AG04450 (cell line): ENCODE measurements around the gene SOWAHC. TPM values are rescaled to one million over a fixed set of nuclear protein-coding genes. Genes with fewer than 3 reads are reported as not detected.

Experiments
- CTCF ChIA-PET: fragments of 300-600, 350-600 bp; formaldehyde crosslinking; extraction: SDS; loops from one replicate; lab custom pipeline; 2022; ENCODE audit warnings: antibody characterized with exemption, inconsistent platforms; lab: Charles Lee
- POLR2A ChIA-PET: fragments of 350-600 bp; formaldehyde crosslinking; extraction: SDS; loops from one replicate; lab custom pipeline; 2021; ENCODE audit warnings: antibody characterized with exemption, inconsistent platforms; lab: Yijun Ruan, JAX
- DNase-seq: peaks from one replicate; pipeline ENCODE4 v3.0.0-alpha.2; 2011; ENCODE audit warnings: low read depth, low spot score
- H3K27ac ChIP-seq: one replicate; pipeline ENCODE4 v1.5.1; 2012; ENCODE audit warnings: low read depth, low read length, control low read depth
- H3K27me3 ChIP-seq: one replicate; pipeline ENCODE4 v1.6.0; 2012; ENCODE audit warnings: low read length; ENCODE audit not compliant: control insufficient read depth, insufficient read depth
- H3K4me3 ChIP-seq: 2 replicates; pipeline ENCODE4 v1.5.1; 2011; ENCODE audit warnings: mild to moderate bottlenecking, low read depth, low read length, control low read depth
- H3K9me3 ChIP-seq: 2 replicates; pipeline ENCODE4 v1.5.1; 2012; ENCODE audit warnings: low read length; ENCODE audit not compliant: control insufficient read depth, insufficient read depth
- CTCF ChIP-seq: IDR thresholded peaks from 2 replicates; pipeline ENCODE4 v1.5.1; 2011; ENCODE audit warnings: low read depth, low read length, control low read depth, inconsistent platforms
- polyA plus RNA-seq: library from polyadenylated mRNA; depleted of rRNA; stranded (reverse); fragments of >200 nt; gene quantifications from 2 replicates; pipeline ENCODE4 v1.2.3, GENCODE V29; 2011

The SOWAHC gene
- polyA plus RNA-seq, 1 experiment: 4.6 TPM

GRCh38 chr2:109611467-109612095 is 2.6 kb upstream of the SOWAHC start:
- POLR2A ChIA-PET: no interaction called here
- peak overlapping the region; percentile 27 for H3K4me3 ChIP-seq
- CTCF ChIA-PET: interaction anchor here (1.9 kb wide), 1 partner anchor 65 kb away, joined by 5 read pairs; no protein-coding TSS in a partner anchor

GRCh38 chr2:109613081-109613921 is 863 bp upstream of the SOWAHC start:
- Histone ChIP-seq H3K9me3 (peaks cover 5% of the 10 kb centered on the region; the same call in 1 of the 2 replicates), H3K27ac (peak overlapping the region; percentile 79), H3K4me3 (peak overlapping the region; percentile 80), H3K27me3 (no peaks in the 10 kb centered on the region)
- TF ChIP-seq CTCF: no peak
- ChIA-PET POLR2A (interaction anchor here (0.6 to 2.9 kb wide), 7 partner anchors 9 to 428 kb away, joined by 3 to 13 read pairs (median 4); no protein-coding TSS in a partner anchor), CTCF (interaction anchor here (1.9 to 2.9 kb wide), 3 partner anchors 67 to 123 kb away, joined by 5 to 9 read pairs (median 8); no protein-coding TSS in a partner anchor)
- DNase-seq: no peak

More at GRCh38 chr2:109611467-109612095, 2.6 kb upstream of the SOWAHC start:
- peak overlapping the region; percentile 32 for H3K27ac ChIP-seq
- H3K27me3 ChIP-seq: no peaks in the 10 kb centered on the region
- H3K9me3 ChIP-seq: peaks cover 5% of the 10 kb centered on the region; the same call in 1 of the 2 replicates
- TF ChIP-seq CTCF: no peak
- DNase-seq: peak; percentile 78

GRCh38 chr2:109614715-109615636 is 812 bp downstream of the SOWAHC start:
- Histone ChIP-seq H3K9me3 (peaks cover 5% of the 10 kb centered on the region; the same call in 1 of the 2 replicates), H3K27me3 (no peaks in the 10 kb centered on the region), H3K27ac (no peak overlapping the region), H3K4me3 (peak overlapping the region; percentile 64)
- POLR2A ChIA-PET: interaction anchor here (0.6 to 2.9 kb wide), 8 partner anchors 9 to 119 kb away, joined by 3 to 13 read pairs (median 4); no protein-coding TSS in a partner anchor
- TF ChIP-seq CTCF: no peak
- no peak for DNase-seq
- CTCF ChIA-PET: interaction anchor here (0.8 to 2.9 kb wide), 4 partner anchors 67 to 121 kb away, joined by 3 to 9 read pairs (median 6); no protein-coding TSS in a partner anchor

- no peaks in the 10 kb centered on the region for H3K27me3 ChIP-seq
- H3K9me3 ChIP-seq: peaks cover 5% of the 10 kb centered on the region; the same call in 1 of the 2 replicates
- H3K27ac ChIP-seq: no peak overlapping the region
- TF ChIP-seq CTCF: 0 out of 2 replicates have a peak, but pooled peaks have one; percentile 4
- peak overlapping the region; percentile 64 for H3K4me3 ChIP-seq
- DNase-seq: no peak
- CTCF ChIA-PET: interaction anchor here (1.5 kb wide), 1 partner anchor 71 kb away, joined by 3 read pairs; no protein-coding TSS in a partner anchor
- POLR2A ChIA-PET: interaction anchor here (0.9 to 1.5 kb wide), 2 partner anchors 8 to 119 kb away, joined by 3 read pairs; no protein-coding TSS in a partner anchor
These were observed 1.5 kb downstream of the SOWAHC start for GRCh38 chr2:109615637-109616144.
